ENCODE results near the gene ROR1.

DNA sequence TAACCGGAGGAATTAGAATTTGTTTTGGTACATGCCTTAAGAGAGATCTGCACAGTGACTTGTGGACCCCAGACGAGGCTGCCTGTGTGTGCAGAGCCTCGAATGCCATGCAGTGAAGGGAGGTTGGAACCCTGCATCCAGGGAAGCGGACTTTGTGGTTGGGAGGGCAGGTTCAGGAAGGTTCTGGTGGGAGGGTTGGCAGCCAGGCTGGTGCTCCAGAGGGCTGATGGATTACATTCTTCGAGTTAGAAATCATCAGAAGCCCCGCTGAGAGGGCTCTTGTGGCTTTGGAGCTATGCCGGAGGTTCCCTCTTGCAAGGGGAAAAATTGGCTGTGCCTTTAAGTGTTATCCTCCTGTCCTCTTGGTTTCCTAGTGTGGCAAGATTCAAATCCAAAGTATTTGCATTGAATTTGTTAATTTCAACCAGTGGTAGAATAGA, 21.1 kb downstream of the ROR1 start:
- TF ChIP-seq CHD2 (IDR thresholded peaks at IDR 0.05; ENCODE audit: low read depth, low read length): no peak
- TF ChIP-seq, protein P1, sequence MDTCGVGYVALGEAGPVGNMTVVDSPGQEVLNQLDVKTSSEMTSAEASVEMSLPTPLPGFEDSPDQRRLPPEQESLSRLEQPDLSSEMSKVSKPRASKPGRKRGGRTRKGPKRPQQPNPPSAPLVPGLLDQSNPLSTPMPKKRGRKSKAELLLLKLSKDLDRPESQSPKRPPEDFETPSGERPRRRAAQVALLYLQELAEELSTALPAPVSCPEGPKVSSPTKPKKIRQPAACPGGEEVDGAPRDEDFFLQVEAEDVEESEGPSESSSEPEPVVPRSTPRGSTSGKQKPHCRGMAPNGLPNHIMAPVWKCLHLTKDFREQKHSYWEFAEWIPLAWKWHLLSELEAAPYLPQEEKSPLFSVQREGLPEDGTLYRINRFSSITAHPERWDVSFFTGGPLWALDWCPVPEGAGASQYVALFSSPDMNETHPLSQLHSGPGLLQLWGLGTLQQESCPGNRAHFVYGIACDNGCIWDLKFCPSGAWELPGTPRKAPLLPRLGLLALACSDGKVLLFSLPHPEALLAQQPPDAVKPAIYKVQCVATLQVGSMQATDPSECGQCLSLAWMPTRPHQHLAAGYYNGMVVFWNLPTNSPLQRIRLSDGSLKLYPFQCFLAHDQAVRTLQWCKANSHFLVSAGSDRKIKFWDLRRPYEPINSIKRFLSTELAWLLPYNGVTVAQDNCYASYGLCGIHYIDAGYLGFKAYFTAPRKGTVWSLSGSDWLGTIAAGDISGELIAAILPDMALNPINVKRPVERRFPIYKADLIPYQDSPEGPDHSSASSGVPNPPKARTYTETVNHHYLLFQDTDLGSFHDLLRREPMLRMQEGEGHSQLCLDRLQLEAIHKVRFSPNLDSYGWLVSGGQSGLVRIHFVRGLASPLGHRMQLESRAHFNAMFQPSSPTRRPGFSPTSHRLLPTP (IDR thresholded peaks at IDR 0.05; ENCODE audit: borderline replicate concordance, extremely low read depth, insufficient read length): no peak
- no peak for TF ChIP-seq SMARCB1 (IDR thresholded peaks at IDR 0.05; ENCODE audit: insufficient read length, low read depth)
- TF ChIP-seq SP2 (IDR thresholded peaks at IDR 0.05; ENCODE audit: extremely low read depth, low read depth, low read length, poor library complexity, severe bottlenecking): no peak
- no peak for TF ChIP-seq ZNF507 (tag; conservative IDR thresholded peaks at IDR 0.05)
- no peak for TF ChIP-seq SMC3 (conservative IDR thresholded peaks at IDR 0.05; ENCODE audit: insufficient read depth, low read depth, low read length)
- no peak for TF ChIP-seq PHF20 (IDR thresholded peaks at IDR 0.05; ENCODE audit: partially characterized antibody)
- TF ChIP-seq SMARCA4 (IDR thresholded peaks at IDR 0.05): no peak
- TF ChIP-seq, protein P2, sequence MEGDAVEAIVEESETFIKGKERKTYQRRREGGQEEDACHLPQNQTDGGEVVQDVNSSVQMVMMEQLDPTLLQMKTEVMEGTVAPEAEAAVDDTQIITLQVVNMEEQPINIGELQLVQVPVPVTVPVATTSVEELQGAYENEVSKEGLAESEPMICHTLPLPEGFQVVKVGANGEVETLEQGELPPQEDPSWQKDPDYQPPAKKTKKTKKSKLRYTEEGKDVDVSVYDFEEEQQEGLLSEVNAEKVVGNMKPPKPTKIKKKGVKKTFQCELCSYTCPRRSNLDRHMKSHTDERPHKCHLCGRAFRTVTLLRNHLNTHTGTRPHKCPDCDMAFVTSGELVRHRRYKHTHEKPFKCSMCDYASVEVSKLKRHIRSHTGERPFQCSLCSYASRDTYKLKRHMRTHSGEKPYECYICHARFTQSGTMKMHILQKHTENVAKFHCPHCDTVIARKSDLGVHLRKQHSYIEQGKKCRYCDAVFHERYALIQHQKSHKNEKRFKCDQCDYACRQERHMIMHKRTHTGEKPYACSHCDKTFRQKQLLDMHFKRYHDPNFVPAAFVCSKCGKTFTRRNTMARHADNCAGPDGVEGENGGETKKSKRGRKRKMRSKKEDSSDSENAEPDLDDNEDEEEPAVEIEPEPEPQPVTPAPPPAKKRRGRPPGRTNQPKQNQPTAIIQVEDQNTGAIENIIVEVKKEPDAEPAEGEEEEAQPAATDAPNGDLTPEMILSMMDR (IDR thresholded peaks at IDR 0.05 in 2 of 3, conservative IDR thresholded peaks at IDR 0.05 in 1 of 3; ENCODE audit: insufficient read depth in 2 of 3, low read depth in 1 of 3, low read length in 3 of 3): no peak
